Limb (tissue), 2 donors: ENCODE measurements around the gene FHIP1A.

Experiments
- DNase-seq, 2 donors: peaks; one replicate each; pipeline ENCODE4 v3.0.0-alpha.2; 2016; ENCODE audit errors: extremely low spot score in 2 of 2

FHIP1A gene

GRCh38 chr4:151417766-151418376 is 8.9 kb downstream of the FHIP1A start:
- DNase-seq, result no peak

GRCh38 chr4:151418385-151418784 is 9.4 kb downstream of the FHIP1A start:
- no peak for DNase-seq

- no peak for DNase-seq
These were observed 9.9 kb downstream of the FHIP1A start for GRCh38 chr4:151418856-151419255.

GRCh38 chr4:151420250-151420807 is 11.4 kb downstream of the FHIP1A start:
- no peak for DNase-seq

GRCh38 chr4:151422854-151423253 is 13.9 kb downstream of the FHIP1A start:
- no peak for DNase-seq

- no peak for DNase-seq
These were observed 17.5 kb downstream of the FHIP1A start for GRCh38 chr4:151426513-151426912.

- DNase-seq, result no peak
These were observed 18.3 kb downstream of the FHIP1A start for GRCh38 chr4:151427266-151427665.

- DNase-seq, result no peak
These were observed 19.4 kb downstream of the FHIP1A start for GRCh38 chr4:151428346-151428745.

- DNase-seq, result no peak
These were observed 21.1 kb downstream of the FHIP1A start for GRCh38 chr4:151429957-151430570.

- DNase-seq, result no peak
These were observed 21.9 kb downstream of the FHIP1A start for GRCh38 chr4:151430740-151431457.

- no peak for DNase-seq
These were observed 22.8 kb downstream of the FHIP1A start for GRCh38 chr4:151431728-151432127.

GRCh38 chr4:151432654-151433053 is 23.7 kb downstream of the FHIP1A start:
- no peak for DNase-seq

- no peak for DNase-seq
These were observed 25.3 kb downstream of the FHIP1A start for GRCh38 chr4:151434183-151434860.

- DNase-seq, result no peak
These were observed 27.1 kb downstream of the FHIP1A start for GRCh38 chr4:151436093-151436518.

- no peak for DNase-seq
These were observed 28.5 kb downstream of the FHIP1A start for GRCh38 chr4:151437505-151437904.

- no peak for DNase-seq
These were observed 29.2 kb downstream of the FHIP1A start for GRCh38 chr4:151438154-151438553.

GRCh38 chr4:151439320-151439719 is 30.3 kb downstream of the FHIP1A start:
- no peak for DNase-seq

- no peak for DNase-seq
These were observed 33.0 kb downstream of the FHIP1A start for GRCh38 chr4:151442002-151442401.

GRCh38 chr4:151443247-151443646 is 34.3 kb downstream of the FHIP1A start:
- DNase-seq, result no peak

- no peak for DNase-seq
These were observed 34.8 kb downstream of the FHIP1A start for GRCh38 chr4:151443752-151444151.

GRCh38 chr4:151446208-151446607 is 37.2 kb downstream of the FHIP1A start:
- no peak for DNase-seq

- no peak for DNase-seq
These were observed 45.5 kb downstream of the FHIP1A start for GRCh38 chr4:151454513-151454912.
